Esophagus squamous epithelium (tissue), 5 donors: ENCODE results near the gene LRRIQ3. TPM values are rescaled to one million over a fixed set of nuclear protein-coding genes. Genes with fewer than 3 reads are reported as not detected.

Source experiments
- DNase-seq: peaks from one replicate; lab custom pipeline; 2025; lab: John Stamatoyannopoulos, UW
- H3K27ac ChIP-seq, 4 donors: fragments of 200-600 bp; sonication (generic); one replicate each; pipeline ENCODE4 v1.5.1; 2016 to 2019; ENCODE audit warnings: mild to moderate bottlenecking in 1 of 4
- H3K27me3 ChIP-seq, 4 donors: fragments of 200-600 bp; sonication (generic); 1 replicate in 3 of 4; 2 replicates in 1 of 4; pipeline versions ENCODE4 v1.5.1 to v1.6.0; 2017 to 2021; ENCODE audit warnings: antibody characterized with exemption in 1 of 4
- H3K36me3 ChIP-seq, 3 donors: fragments of 200-600 bp; sonication (generic); one replicate each; pipeline ENCODE4 v1.5.1; 2016 to 2019
- H3K4me1 ChIP-seq, 3 donors: fragments of 200-600 bp; sonication (generic); one replicate each; pipeline ENCODE4 v1.5.1; 2017 to 2019
- H3K4me3 ChIP-seq, 4 donors: fragments of 200-600 bp; sonication (generic); 1 replicate in 3 of 4; 2 replicates in 1 of 4; pipeline ENCODE4 v1.5.1; 2016 to 2019; ENCODE audit warnings: mild to moderate bottlenecking in 2 of 4, moderate library complexity in 1 of 4
- H3K9me3 ChIP-seq, 3 donors: fragments of 200-600 bp; sonication (generic); one replicate each; pipeline ENCODE4 v1.5.1; 2016 to 2019
- POLR2A ChIP-seq, 4 donors: fragments of 450-650 bp; IDR thresholded peaks; one replicate each; pipeline ENCODE4 v1.6.1; 2017; ENCODE audit warnings: antibody characterized with exemption in 4 of 4, mild to moderate bottlenecking in 4 of 4, moderate library complexity in 3 of 4
- WGBS, 2 donors: methylation state at CpG; one replicate each; pipeline ENCODE4 v1.1.5; 2018; 5-methylcytosine and 5-hydroxymethylcytosine counted together
- intact Hi-C: fragments of 100-400 bp; cut with DNase I; formaldehyde crosslinking; loops from one replicate; pipeline ENCODE4 v1.15.0; 2022
- total RNA-seq, 4 donors: library from RNA; depleted of rRNA; stranded (reverse); fragments of >200 nt; gene quantifications; one replicate each; pipeline ENCODE4 v1.1.0, GENCODE V29; 2016
- TF ChIP-seq, protein P1 (sequence below), 6 experiments: fragments of 450-650 bp in 4 of 6; fragments of 200-600 bp in 2 of 6; sonication (generic) in 2 of 6; IDR thresholded peaks; one replicate each; pipeline ENCODE4 v1.5.1; 2016 to 2019; ENCODE audit warnings: antibody characterized with exemption in 6 of 6, mild to moderate bottlenecking in 4 of 6, moderate library complexity in 4 of 6
- donor health status: DM: yes; HTN: yes; CAD: no.

Gene LRRIQ3
- total RNA-seq, 4 donors from 2014 or later: 0.23 to 0.57 (median 0.57) TPM; not detected in 1

DNA sequence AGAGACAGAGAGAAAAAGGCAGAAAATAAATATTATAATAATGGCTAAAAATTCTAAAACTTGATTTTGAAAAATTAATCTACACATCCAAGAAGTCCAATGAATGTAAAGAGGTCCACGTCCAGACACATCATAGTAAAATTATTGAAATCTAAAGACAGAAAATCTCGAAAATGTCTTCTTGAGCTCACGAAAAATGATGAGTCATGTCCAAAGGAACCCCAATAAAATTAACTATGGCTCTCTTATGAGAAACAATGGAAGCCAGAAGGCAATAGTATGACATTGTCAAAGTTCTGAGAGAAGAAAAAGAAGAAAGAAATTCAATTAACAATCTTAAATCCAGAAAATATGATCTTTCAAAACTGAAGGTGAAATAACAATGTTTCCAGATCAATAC lies 84.6 kb downstream of the LRRIQ3 start:
- intact Hi-C loops: no loop called here
- Histone ChIP-seq H3K9me3 (no peaks in the 10 kb centered on the region), H3K27me3 (no peaks in the 10 kb centered on the region), H3K4me1 (no peaks in the 10 kb centered on the region), H3K36me3 (no peaks in the 10 kb centered on the region), H3K27ac (no peak overlapping the region), H3K4me3 (no peak overlapping the region)
- DNase-seq: no peak
- TF ChIP-seq, protein P1, sequence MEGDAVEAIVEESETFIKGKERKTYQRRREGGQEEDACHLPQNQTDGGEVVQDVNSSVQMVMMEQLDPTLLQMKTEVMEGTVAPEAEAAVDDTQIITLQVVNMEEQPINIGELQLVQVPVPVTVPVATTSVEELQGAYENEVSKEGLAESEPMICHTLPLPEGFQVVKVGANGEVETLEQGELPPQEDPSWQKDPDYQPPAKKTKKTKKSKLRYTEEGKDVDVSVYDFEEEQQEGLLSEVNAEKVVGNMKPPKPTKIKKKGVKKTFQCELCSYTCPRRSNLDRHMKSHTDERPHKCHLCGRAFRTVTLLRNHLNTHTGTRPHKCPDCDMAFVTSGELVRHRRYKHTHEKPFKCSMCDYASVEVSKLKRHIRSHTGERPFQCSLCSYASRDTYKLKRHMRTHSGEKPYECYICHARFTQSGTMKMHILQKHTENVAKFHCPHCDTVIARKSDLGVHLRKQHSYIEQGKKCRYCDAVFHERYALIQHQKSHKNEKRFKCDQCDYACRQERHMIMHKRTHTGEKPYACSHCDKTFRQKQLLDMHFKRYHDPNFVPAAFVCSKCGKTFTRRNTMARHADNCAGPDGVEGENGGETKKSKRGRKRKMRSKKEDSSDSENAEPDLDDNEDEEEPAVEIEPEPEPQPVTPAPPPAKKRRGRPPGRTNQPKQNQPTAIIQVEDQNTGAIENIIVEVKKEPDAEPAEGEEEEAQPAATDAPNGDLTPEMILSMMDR (IDR thresholded peaks at IDR 0.05): no peak
- whole genome bisulfite sequencing, 2 donors: 49 to 68% methylated on average over 3 of the region's 3 CpGs

DNA sequence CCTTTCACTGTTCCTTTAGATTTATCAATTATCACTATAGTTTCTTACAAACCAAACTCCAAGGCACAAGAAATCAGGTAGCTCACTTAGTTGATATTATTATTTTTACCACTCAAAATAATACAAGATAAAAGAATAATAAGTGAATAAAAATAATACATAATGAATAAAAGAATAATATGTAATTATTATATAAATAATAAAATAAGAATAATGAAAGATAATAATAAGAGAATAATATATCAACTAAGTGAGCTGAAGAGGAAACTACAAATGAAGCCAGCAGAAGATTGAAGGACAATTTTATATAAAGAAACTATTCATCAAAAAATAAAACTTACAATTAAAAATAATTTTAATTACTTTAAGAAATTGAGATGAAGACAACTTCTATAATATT lies 90.6 kb downstream of the LRRIQ3 start:
- no peak overlapping the region for H3K27ac ChIP-seq
- no peaks in the 10 kb centered on the region for H3K36me3 ChIP-seq
- no peak overlapping the region for H3K4me3 ChIP-seq
- DNase-seq: no peak
- TF ChIP-seq, protein P1 (IDR thresholded peaks at IDR 0.05): no peak
- no peak for TF ChIP-seq POLR2A (IDR thresholded peaks at IDR 0.05)
- H3K4me1 ChIP-seq: no peaks in the 10 kb centered on the region
- no peaks in the 10 kb centered on the region for H3K27me3 ChIP-seq
- intact Hi-C loops: no loop called here
- H3K9me3 ChIP-seq: no peaks in the 10 kb centered on the region

GRCh38 chr1:74091371-74091770 lies 106.6 kb downstream of the LRRIQ3 start:
- no peaks in the 10 kb centered on the region for H3K36me3 ChIP-seq
- intact Hi-C loops: no loop called here
- H3K4me3 ChIP-seq: no peak overlapping the region
- no peaks in the 10 kb centered on the region for H3K4me1 ChIP-seq
- no peaks in the 10 kb centered on the region for H3K27me3 ChIP-seq
- 58 to 70% methylated on average over 1 of the region's 1 CpG for WGBS, 2 donors
- no peak for TF ChIP-seq POLR2A (IDR thresholded peaks at IDR 0.05)
- TF ChIP-seq, protein P1 (IDR thresholded peaks at IDR 0.05): no peak
- no peak for DNase-seq
- H3K27ac ChIP-seq: no peak overlapping the region
- H3K9me3 ChIP-seq: no peaks in the 10 kb centered on the region

DNA sequence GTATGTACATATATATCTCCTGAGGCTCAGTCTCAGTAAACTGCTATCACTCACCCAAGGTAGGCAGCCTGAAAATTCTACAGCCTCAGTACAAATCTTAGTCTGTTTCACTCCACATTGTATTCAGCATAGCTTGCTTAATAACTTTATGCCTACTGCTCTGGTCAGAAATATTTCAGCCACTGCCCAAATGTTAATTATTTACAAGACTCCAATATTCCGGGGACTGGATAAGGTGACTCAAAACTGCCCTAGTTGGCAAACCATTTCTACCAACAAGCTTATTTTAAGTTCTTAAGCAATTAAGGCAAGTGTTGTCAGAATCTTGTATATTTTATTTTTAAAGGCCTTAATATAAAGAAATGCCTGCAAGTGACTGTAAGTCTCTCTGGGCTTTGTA lies 114.8 kb downstream of the LRRIQ3 start:
- Histone ChIP-seq H3K9me3 (no peaks in the 10 kb centered on the region), H3K27ac (no peak overlapping the region), H3K4me1 (no peaks in the 10 kb centered on the region), H3K4me3 (no peak overlapping the region), H3K27me3 (no peaks in the 10 kb centered on the region), H3K36me3 (no peaks in the 10 kb centered on the region)
- no peak for TF ChIP-seq POLR2A (IDR thresholded peaks at IDR 0.05)
- TF ChIP-seq, protein P1 (IDR thresholded peaks at IDR 0.05): no peak
- DNase-seq: no peak
- 43 to 80% methylated on average over 1 of the region's 1 CpG for WGBS, 2 donors
- intact Hi-C loops: no loop called here

GRCh38 chr1:74065081-74065480 lies 132.9 kb downstream of the LRRIQ3 start:
- TF ChIP-seq, protein P1 (IDR thresholded peaks at IDR 0.05): no peak
- no peak for TF ChIP-seq POLR2A (IDR thresholded peaks at IDR 0.05)
- H3K27me3 ChIP-seq: no peaks in the 10 kb centered on the region

More at GRCh38 chr1:74065081-74065480, 132.9 kb downstream of the LRRIQ3 start:
- H3K4me3 ChIP-seq: no peak overlapping the region
- intact Hi-C loops: no loop called here
- H3K36me3 ChIP-seq: no peaks in the 10 kb centered on the region
- H3K9me3 ChIP-seq: no peaks in the 10 kb centered on the region
- no peak overlapping the region for H3K27ac ChIP-seq
- no peaks in the 10 kb centered on the region for H3K4me1 ChIP-seq
- no peak for DNase-seq
